GM21825 (cell line): Measurements from ENCODE around the gene ICAM5.
"Not testable (repeated sequence)": the region's sequence is repeated elsewhere in the genome, so short reads cannot be mapped to it uniquely, and the experiment has no call there.

Source experiments
- ATAC-seq: cut with Tn5 transposase; IDR thresholded peaks from one replicate; pipeline ENCODE4 v1.9.1; 2021; ENCODE audit warnings: mild to moderate bottlenecking, moderate library complexity; ENCODE audit not compliant: unreplicated experiment

The ICAM5 gene

GRCh38 chr19:10318807-10319682 lies 29.3 kb downstream of the ICAM5 start:
- ATAC-seq: no peak

GRCh38 chr19:10320602-10321416 lies 31.1 kb downstream of the ICAM5 start:
- ATAC-seq: no peak

- ATAC-seq: no peak
These were observed 31.7 kb downstream of the ICAM5 start for GRCh38 chr19:10321417-10321797.

- no peak for ATAC-seq
These were observed 32.4 kb downstream of the ICAM5 start for GRCh38 chr19:10321874-10322835.

- ATAC-seq: no peak
These were observed 36.0 kb downstream of the ICAM5 start for GRCh38 chr19:10325732-10326131.

- ATAC-seq: no peak
These were observed 38.0 kb downstream of the ICAM5 start for GRCh38 chr19:10327793-10328192.

GRCh38 chr19:10328558-10329429 lies 39.0 kb downstream of the ICAM5 start:
- no peak for ATAC-seq

GRCh38 chr19:10329555-10329954 lies 39.8 kb downstream of the ICAM5 start:
- ATAC-seq: no peak

GRCh38 chr19:10332158-10332964 lies 42.6 kb downstream of the ICAM5 start:
- ATAC-seq: no peak

- ATAC-seq: peak; percentile 60
These were observed 43.4 kb downstream of the ICAM5 start, which contains the start of gene RAVER1 for GRCh38 chr19:10332965-10333757. RAVER1 (minus strand) TSS chr19:10333529; CDS start chr19:10333507, 22 bp downstream.

GRCh38 chr19:10333758-10334587 lies 44.2 kb downstream of the ICAM5 start:
- ATAC-seq: no peak

GRCh38 chr19:10334588-10335351 lies 45.0 kb downstream of the ICAM5 start:
- no peak for ATAC-seq

- ATAC-seq: no peak
These were observed 45.7 kb downstream of the ICAM5 start for GRCh38 chr19:10335352-10335985.

- ATAC-seq: not testable (repeated sequence)
These were observed 47.0 kb downstream of the ICAM5 start for GRCh38 chr19:10336725-10337124.

- no peak for ATAC-seq
These were observed 49.2 kb downstream of the ICAM5 start for GRCh38 chr19:10338940-10339339.

GRCh38 chr19:10339380-10339960 lies 49.7 kb downstream of the ICAM5 start, which contains the start of gene ICAM3:
ICAM3 (minus strand) TSS chr19:10339624; CDS start chr19:10339614, 10 bp downstream.
- peak; percentile 56 for ATAC-seq
